Hepatocyte (in vitro differentiated cells): ENCODE results near the gene OLFM1. TPM values are rescaled to one million over a fixed set of nuclear protein-coding genes. Genes with fewer than 3 reads are reported as not detected.

Experiments
- DNase-seq: peaks from one replicate; pipeline ENCODE4 v3.0.0-alpha.2; 2016; ENCODE audit warnings: low spot score
- H2AFZ ChIP-seq: fragments of 200-600 bp; sonication (generic); 2 replicates; pipeline ENCODE4 v1.6.0; 2016; ENCODE audit warnings: antibody characterized with exemption, mild to moderate bottlenecking
- H3K27ac ChIP-seq: fragments of 200-600 bp; sonication (generic); 2 replicates; pipeline ENCODE4 v1.5.1; 2016; ENCODE audit warnings: mild to moderate bottlenecking
- H3K27me3 ChIP-seq: fragments of 200-600 bp; sonication (generic); 2 replicates; pipeline ENCODE4 v1.6.1; 2016
- H3K36me3 ChIP-seq: fragments of 200-600 bp; sonication (generic); replicated peaks from 2 replicates; pipeline ENCODE4 v1.5.1; 2016; ENCODE audit warnings: low read depth; ENCODE audit not compliant: insufficient read depth
- H3K4me1 ChIP-seq: fragments of 200-600 bp; sonication (generic); 2 replicates; pipeline ENCODE4 v1.5.1; 2016; ENCODE audit warnings: mild to moderate bottlenecking, moderate library complexity; ENCODE audit not compliant: insufficient read depth
- H3K4me2 ChIP-seq: fragments of 200-600 bp; sonication (generic); 2 replicates; pipeline ENCODE4 v1.6.0; 2016
- H3K4me3 ChIP-seq: fragments of 200-600 bp; sonication (generic); 2 replicates; pipeline ENCODE4 v1.5.1; 2016; ENCODE audit warnings: mild to moderate bottlenecking
- H3K79me2 ChIP-seq: fragments of 200-600 bp; sonication (generic); 2 replicates; pipeline ENCODE4 v1.6.0; 2017; ENCODE audit warnings: mild to moderate bottlenecking
- H3K9me2 ChIP-seq: fragments of 200-600 bp; sonication (generic); replicated peaks from 2 replicates; pipeline ENCODE4 v1.6.0; 2017; ENCODE audit warnings: mild to moderate bottlenecking; ENCODE audit not compliant: insufficient read depth
- H3K9me3 ChIP-seq: fragments of 200-600 bp; sonication (generic); 2 replicates; pipeline ENCODE4 v1.5.1; 2016; ENCODE audit warnings: low read depth, mild to moderate bottlenecking
- H4K20me1 ChIP-seq: fragments of 200-600 bp; sonication (generic); 2 replicates; pipeline ENCODE4 v1.6.0; 2016; ENCODE audit warnings: mild to moderate bottlenecking; ENCODE audit not compliant: insufficient read depth, poor library complexity, severe bottlenecking
- CTCF ChIP-seq: fragments of 200-600 bp; sonication (generic); IDR thresholded peaks from 2 replicates; pipeline ENCODE4 v1.5.1; 2016; ENCODE audit warnings: antibody characterized with exemption, mild to moderate bottlenecking; ENCODE audit not compliant: poor library complexity
- EZH2 ChIP-seq: fragments of 200-600 bp; sonication (generic); IDR thresholded peaks from 2 replicates; pipeline ENCODE4 v1.6.1; 2016; ENCODE audit warnings: antibody characterized with exemption, mild to moderate bottlenecking, borderline replicate concordance
- EZH2phosphoT487 ChIP-seq: fragments of 200-600 bp; sonication (generic); IDR thresholded peaks from one replicate; pipeline ENCODE4 v1.6.1; 2018; ENCODE audit warnings: antibody characterized with exemption, mild to moderate bottlenecking, low read depth, moderate library complexity; ENCODE audit not compliant: unreplicated experiment, severe bottlenecking
- WGBS: methylation state at CpG from one replicate; pipeline ENCODE4 v1.1.6; 2016; ENCODE audit warnings: low lambda C conversion rate; ENCODE audit errors: missing lambda C conversion rate; 5-methylcytosine and 5-hydroxymethylcytosine counted together
- polyA plus RNA-seq: library from polyadenylated mRNA; unstranded; fragments of >200 nt; fragmentation: Nextera tagmentation; extraction: Ambion mirVana; gene quantifications from 2 replicates; pipeline ENCODE4 v1.2.1, GENCODE V29; 2016
- total RNA-seq: library from RNA; depleted of rRNA; stranded (reverse); fragments of >200 nt; gene quantifications from 2 replicates; pipeline ENCODE4 v1.2.3, GENCODE V29; 2014

Gene OLFM1
- total and polyA plus RNA-seq, 2 experiments from 2014 or later, result 0.94 to 4.8 TPM

DNA sequence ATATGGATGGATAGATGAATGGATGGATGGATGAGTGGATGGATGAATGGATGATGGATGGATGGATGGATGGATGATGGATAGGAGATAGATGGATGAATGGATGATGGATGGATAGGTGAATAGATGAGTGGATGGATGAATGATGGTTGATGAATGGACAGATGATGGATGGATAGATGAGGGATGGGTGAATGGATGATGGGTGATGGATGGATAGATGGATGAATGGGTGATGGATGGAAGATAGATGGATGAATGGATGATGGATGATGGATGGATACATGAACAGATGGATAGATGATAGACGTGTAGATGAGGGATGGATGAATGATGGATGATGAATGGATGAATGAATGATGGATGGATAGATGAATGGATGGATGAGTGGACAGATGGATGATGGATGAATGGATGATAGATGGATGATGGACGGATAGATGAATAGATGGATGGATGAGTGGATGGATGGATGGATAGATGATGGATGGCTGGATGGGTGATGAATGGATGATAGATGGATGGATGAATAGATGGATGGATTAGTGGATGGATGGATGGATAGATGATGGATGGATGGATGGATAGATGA lies 53.8 kb downstream of the OLFM1 start:
- H3K36me3 ChIP-seq, result no peaks in the 10 kb centered on the region
- no peak overlapping the region for H3K27ac ChIP-seq
- H3K79me2 ChIP-seq, result no peaks in the 10 kb centered on the region
- 89% methylated on average over 2 of the region's 2 CpGs for WGBS
- no peak overlapping the region for H3K4me3 ChIP-seq
- no peak for TF ChIP-seq CTCF
- no peak for TF ChIP-seq EZH2phosphoT487
- no peak for TF ChIP-seq EZH2
- H3K9me2 ChIP-seq, result no peaks in the 10 kb centered on the region
- H3K4me2 ChIP-seq, result no peak overlapping the region
- DNase-seq, result no peak
- H3K9me3 ChIP-seq, result no peaks in the 10 kb centered on the region
- no peaks in the 10 kb centered on the region for H4K20me1 ChIP-seq
- no peaks in the 10 kb centered on the region for H3K27me3 ChIP-seq
- no peaks in the 10 kb centered on the region for H3K4me1 ChIP-seq
- H2AFZ ChIP-seq, result no peak overlapping the region

- no peaks in the 10 kb centered on the region for H3K4me1 ChIP-seq
- no peaks in the 10 kb centered on the region for H4K20me1 ChIP-seq
- no peaks in the 10 kb centered on the region for H3K9me2 ChIP-seq
- H3K36me3 ChIP-seq, result no peaks in the 10 kb centered on the region
- H3K4me2 ChIP-seq, result no peak overlapping the region
- H3K9me3 ChIP-seq, result no peaks in the 10 kb centered on the region
- no peak for DNase-seq
- H3K79me2 ChIP-seq, result no peaks in the 10 kb centered on the region
- no peak overlapping the region for H3K4me3 ChIP-seq
- H2AFZ ChIP-seq, result no peak overlapping the region
- TF ChIP-seq CTCF (no peak), EZH2 (no peak), EZH2phosphoT487 (no peak)
- H3K27me3 ChIP-seq, result no peaks in the 10 kb centered on the region
- no peak overlapping the region for H3K27ac ChIP-seq
- WGBS, result 53% methylated on average over 16 of the region's 16 CpGs
These were observed 57.2 kb downstream of the OLFM1 start for GRCh38 chr9:135144581-135145170.

GRCh38 chr9:135145312-135145711 lies 57.8 kb downstream of the OLFM1 start:
- Histone ChIP-seq H3K9me3 (no peaks in the 10 kb centered on the region), H3K27ac (no peak overlapping the region), H3K4me3 (no peak overlapping the region), H3K36me3 (no peaks in the 10 kb centered on the region), H3K9me2 (no peaks in the 10 kb centered on the region), H3K79me2 (no peaks in the 10 kb centered on the region), H3K4me2 (no peak overlapping the region), H3K27me3 (no peaks in the 10 kb centered on the region), H4K20me1 (no peaks in the 10 kb centered on the region), H3K4me1 (no peaks in the 10 kb centered on the region), H2AFZ (no peak overlapping the region)
- no peak for DNase-seq
- 88% methylated on average over 9 of the region's 9 CpGs for WGBS
- TF ChIP-seq EZH2phosphoT487, result no peak
- no peak for TF ChIP-seq CTCF
- TF ChIP-seq EZH2, result no peak
